Ectodermal cell (in vitro differentiated cells): Measurements from ENCODE around the gene RFTN2.
"Not testable (repeated sequence)": the region's sequence is repeated elsewhere in the genome, so short reads cannot be mapped to it uniquely, and the experiment has no call there.

Source experiments
- H3K27ac ChIP-seq: 2 replicates; pipeline ENCODE4 v1.7.0; 2013; ENCODE audit warnings: mild to moderate bottlenecking, low read depth, low read length; ENCODE audit not compliant: insufficient read depth, poor library complexity, severe bottlenecking
- H3K27me3 ChIP-seq: 2 replicates; pipeline ENCODE4 v1.7.0; 2013; ENCODE audit warnings: mild to moderate bottlenecking, low read length; ENCODE audit not compliant: insufficient read depth, control insufficient read depth, poor library complexity, severe bottlenecking
- H3K36me3 ChIP-seq: one replicate; pipeline ENCODE4 v1.7.0; 2013; ENCODE audit warnings: low read length; ENCODE audit not compliant: control insufficient read depth, insufficient read depth
- H3K4me1 ChIP-seq: one replicate; pipeline ENCODE4 v1.7.0; 2013; ENCODE audit warnings: low read length; ENCODE audit not compliant: control insufficient read depth, insufficient read depth
- H3K4me3 ChIP-seq: 2 replicates; pipeline ENCODE4 v1.7.0; 2013; ENCODE audit warnings: low read depth, low read length, control low read depth; ENCODE audit not compliant: insufficient read depth
- H3K9me3 ChIP-seq: 2 replicates; pipeline ENCODE4 v1.7.0; 2013; ENCODE audit warnings: mild to moderate bottlenecking, low read length, moderate library complexity; ENCODE audit not compliant: control insufficient read depth
- WGBS, 2 experiments: methylation state at CpG; one replicate each; pipeline ENCODE4 v1.1.7; 2013; ENCODE audit warnings: missing lambda C conversion rate in 2 of 2; 5-methylcytosine and 5-hydroxymethylcytosine counted together

RFTN2 gene

DNA sequence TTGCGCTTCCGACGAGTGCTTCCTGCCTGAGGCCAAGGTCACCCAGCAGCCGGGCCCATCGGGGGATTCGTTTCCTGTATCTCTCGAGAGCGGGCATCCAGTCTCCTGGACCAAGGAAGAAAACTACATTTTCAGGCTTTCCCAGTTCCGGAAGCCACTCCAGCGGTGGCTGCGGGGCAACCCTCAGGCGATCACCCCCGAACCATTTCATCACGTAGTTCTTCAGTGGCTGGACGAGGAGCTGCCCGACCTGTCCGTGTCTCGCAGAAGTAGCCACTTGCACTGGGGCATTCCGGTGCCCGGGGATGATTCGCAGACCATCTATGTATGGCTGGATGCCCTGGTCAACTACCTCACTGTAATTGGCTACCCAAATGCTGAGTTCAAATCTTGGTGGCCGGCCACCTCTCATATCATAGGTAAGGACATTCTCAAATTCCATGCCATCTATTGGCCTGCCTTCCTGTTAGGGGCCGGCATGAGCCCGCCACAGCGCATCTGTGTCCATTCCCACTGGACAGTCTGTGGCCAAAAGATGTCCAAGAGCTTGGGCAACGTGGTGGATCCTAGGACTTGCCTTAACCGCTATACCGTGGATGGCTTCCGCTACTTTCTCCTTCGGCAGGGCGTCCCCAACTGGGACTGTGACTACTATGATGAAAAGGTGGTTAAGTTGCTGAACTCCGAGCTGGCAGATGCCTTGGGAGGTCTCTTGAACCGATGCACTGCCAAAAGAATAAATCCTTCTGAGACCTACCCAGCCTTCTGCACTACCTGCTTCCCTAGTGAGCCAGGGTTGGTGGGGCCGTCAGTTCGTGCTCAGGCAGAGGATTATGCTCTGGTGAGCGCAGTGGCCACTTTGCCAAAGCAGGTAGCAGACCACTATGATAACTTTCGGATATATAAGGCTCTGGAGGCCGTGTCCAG, 30.8 kb upstream of the RFTN2 start:
- peak overlapping the region; percentile 80 for H3K4me3 ChIP-seq
- WGBS, 2 experiments: 4 to 5% methylated on average over 38 of the region's 38 CpGs
- no peaks in the 10 kb centered on the region for H3K9me3 ChIP-seq
- H3K4me1 ChIP-seq: peaks cover 8% of the 10 kb centered on the region
- no peaks in the 10 kb centered on the region for H3K36me3 ChIP-seq
- no peak overlapping the region for H3K27ac ChIP-seq
- peaks cover 4% of the 10 kb centered on the region for H3K27me3 ChIP-seq

DNA sequence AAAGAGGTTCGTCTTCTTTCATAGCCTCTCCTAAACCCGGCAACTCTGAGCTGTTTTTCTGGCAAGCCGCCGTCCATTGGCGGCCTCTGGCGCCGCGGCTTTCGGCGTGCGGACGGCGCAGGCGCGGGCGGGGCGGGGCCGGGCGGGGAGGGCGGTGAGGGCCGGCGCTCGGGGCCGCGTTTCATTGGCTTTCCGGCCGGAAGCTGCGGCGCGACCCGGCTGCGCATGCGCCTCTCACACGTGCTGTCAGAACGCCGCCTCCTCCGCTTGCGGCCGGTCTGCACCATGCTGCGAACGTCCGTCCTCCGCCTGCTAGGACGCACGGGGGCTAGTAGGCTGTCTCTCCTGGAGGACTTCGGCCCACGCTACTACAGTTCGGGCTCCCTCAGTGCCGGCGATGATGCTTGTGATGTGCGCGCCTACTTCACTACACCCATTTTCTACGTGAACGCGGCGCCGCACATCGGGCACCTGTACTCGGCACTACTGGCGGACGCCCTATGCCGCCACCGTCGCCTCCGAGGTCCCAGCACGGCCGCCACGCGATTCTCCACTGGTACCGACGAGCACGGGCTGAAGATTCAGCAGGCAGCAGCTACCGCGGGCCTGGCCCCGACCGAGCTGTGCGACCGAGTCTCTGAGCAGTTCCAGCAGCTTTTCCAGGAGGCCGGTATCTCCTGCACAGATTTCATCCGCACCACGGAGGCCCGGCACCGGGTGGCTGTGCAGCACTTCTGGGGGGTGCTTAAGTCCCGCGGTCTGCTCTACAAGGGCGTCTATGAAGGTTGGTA, 29.9 kb upstream of the RFTN2 start, which contains the start of gene MARS2:
Gene MARS2, plus strand, starts transcription at position 249 of the 791 bp plus-strand sequence. Its CDS starts 37 bp downstream, at position 286.
- peak within 1 kb of the TSS; percentile 76 for H3K27ac ChIP-seq
- WGBS, 2 experiments: 0% methylated on average over 86 of the region's 86 CpGs
- no peaks in the 10 kb centered on the region for H3K36me3 ChIP-seq
- peaks cover 8% of the 10 kb centered on the region for H3K4me1 ChIP-seq
- H3K4me3 ChIP-seq: peak within 1 kb of the TSS; percentile 80
- H3K27me3 ChIP-seq: peaks cover 4% of the 10 kb centered on the region
- no peaks in the 10 kb centered on the region for H3K9me3 ChIP-seq

DNA sequence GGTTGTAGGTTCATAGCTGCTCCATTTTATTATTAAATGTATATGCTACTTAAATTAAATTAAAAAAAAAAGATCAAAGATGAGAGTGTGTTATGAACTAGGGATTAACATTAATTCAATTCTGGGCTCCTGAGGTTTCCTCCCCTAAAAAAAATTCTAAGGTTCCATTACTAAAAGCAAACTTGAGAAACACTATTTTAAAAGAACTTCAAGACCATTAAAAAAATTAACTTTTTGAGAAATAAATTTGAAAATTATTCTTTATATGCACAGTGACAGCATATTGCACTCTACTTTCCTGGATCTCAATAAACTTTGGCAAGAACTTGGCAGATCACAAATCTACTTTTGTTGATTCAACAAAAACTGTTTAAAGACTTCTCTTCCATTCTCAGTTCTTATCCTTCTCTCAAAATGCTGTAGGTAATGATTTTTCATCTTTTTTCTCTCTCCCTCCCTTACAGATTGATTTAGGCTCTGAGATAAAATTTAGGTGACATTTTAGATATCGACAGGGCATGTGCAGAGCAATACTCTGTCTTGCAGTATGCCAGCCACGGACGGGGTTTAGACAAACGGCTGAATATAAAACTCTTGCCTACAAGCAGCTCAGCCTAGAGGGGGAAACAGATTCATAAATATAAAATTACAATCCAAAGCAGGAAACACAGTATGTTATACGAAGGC, 29.2 kb upstream of the RFTN2 start:
- H3K27ac ChIP-seq: peak overlapping the region; percentile 76
- peak overlapping the region; percentile 80 for H3K4me3 ChIP-seq
- H3K27me3 ChIP-seq: peaks cover 4% of the 10 kb centered on the region
- H3K4me1 ChIP-seq: peaks cover 8% of the 10 kb centered on the region
- WGBS, 2 experiments: 5 to 6% methylated on average over 5 of the region's 5 CpGs
- H3K36me3 ChIP-seq: no peaks in the 10 kb centered on the region
- no peaks in the 10 kb centered on the region for H3K9me3 ChIP-seq

DNA sequence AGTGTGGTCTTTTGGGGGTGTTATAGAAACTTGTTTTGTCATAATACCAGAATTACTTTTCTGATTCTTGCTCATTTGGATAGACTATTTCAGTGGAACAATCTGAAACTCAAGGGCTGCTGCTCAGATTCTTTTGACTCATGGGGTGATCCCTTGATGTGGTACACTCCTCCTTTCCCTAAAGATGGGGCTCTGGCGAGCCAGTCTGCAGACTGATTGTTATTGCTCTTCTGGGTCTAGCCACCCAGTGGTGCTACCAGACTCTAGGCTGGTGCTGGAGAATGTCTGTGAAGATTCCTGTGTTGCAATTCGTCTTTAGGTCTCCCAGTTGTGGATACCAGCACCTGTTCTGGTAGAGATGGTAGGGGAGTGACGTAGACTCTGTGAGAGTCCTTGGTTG, 25.6 kb upstream of the RFTN2 start:
- Histone ChIP-seq H3K9me3 (no peaks in the 10 kb centered on the region), H3K4me3 (no peak overlapping the region), H3K36me3 (no peaks in the 10 kb centered on the region), H3K4me1 (no peaks in the 10 kb centered on the region), H3K27ac (no peak overlapping the region), H3K27me3 (no peaks in the 10 kb centered on the region)
- WGBS, 2 experiments: 87 to 92% methylated on average over 3 of the region's 3 CpGs

DNA sequence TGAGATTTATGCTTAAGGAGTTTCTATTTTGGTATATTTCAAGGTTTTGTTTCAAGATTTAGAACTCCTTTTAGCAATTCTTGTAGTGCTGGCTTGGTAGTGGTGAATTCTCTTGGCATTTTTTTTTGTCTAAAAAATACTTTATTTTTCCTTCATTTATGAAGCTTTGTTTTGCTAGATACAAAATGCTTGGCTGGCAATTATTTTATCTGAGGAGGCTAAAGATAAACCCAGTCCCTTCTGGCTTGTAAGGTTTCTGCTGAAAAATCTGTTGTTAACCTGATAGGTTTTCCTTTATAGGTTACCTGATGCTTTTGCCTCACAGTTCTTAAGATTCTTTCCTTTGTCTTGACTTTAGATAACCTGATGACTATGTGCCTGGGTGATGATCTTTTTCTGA, 24.3 kb upstream of the RFTN2 start:
- not testable (repeated sequence) for H3K9me3 ChIP-seq, H3K27me3 ChIP-seq, H3K4me3 ChIP-seq, H3K36me3 ChIP-seq, H3K27ac ChIP-seq, H3K4me1 ChIP-seq

DNA sequence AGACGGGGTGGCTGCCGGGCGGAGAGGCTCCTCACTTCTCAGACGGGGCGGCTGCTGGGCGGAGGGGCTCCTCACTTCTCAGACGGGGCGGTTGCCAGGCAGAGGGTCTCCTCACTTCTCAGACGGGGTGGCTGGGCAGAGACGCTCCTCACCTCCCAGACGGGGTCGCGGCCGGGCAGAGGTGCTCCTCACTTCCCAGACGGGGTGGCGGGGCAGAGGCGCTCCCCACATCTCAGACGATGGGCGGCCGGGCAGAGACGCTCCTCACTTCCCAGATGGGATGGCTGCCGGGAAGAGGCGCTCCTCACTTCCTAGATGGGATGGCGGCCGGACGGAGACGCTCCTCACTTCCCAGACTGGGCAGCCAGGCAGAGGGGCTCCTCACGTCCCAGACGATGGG, 21.2 kb upstream of the RFTN2 start:
- H3K27me3 ChIP-seq, H3K4me3 ChIP-seq, H3K27ac ChIP-seq, H3K9me3 ChIP-seq, H3K36me3 ChIP-seq, H3K4me1 ChIP-seq: not testable (repeated sequence)
- 96 to 97% methylated on average over 21 of the region's 29 CpGs for WGBS, 2 experiments

DNA sequence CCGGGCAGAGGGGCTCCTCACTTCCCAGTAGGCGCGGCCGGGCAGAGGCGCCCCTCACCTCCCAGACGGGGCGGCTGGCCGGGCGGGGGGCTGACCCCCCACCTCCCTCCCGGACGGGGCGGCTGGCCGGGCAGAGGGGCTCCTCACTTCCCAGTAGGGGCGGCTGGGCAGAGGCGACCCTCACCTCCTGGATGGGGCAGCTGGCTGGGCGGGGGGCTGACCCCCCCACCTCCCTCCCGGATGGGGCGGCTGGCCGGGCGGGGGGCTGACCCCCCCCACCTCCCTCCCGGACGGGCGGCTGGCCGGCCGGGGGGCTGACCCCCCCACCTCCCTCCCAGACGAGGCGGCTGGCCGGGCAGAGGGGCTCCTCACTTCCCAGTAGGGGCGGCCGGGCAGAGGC, 20.6 kb upstream of the RFTN2 start:
- H3K27me3 ChIP-seq, H3K9me3 ChIP-seq, H3K36me3 ChIP-seq, H3K4me1 ChIP-seq, H3K4me3 ChIP-seq, H3K27ac ChIP-seq: not testable (repeated sequence)
- 96 to 98% methylated on average over 16 to 18 of the region's 30 CpGs for WGBS, 2 experiments

DNA sequence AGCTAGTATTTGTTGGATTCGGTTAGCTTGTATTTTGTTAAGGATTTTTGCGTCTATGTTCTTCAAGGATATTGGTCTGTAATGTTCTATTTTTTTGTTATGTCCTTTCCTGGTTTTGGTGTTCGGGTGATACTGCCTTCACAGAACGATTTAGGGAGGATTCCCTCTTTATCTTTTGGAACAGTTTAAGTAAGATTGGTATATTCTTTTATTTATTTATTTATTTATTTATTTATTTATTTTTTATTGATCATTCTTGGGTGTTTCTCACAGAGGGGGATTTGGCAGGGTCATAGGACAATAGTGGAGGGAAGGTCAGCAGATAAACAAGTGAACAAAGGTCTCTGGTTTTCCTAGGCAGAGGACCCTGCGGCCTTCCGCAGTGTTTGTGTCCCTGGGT, 19.8 kb upstream of the RFTN2 start:
- not testable (repeated sequence) for H3K27me3 ChIP-seq, H3K27ac ChIP-seq, H3K4me1 ChIP-seq, H3K9me3 ChIP-seq, H3K4me3 ChIP-seq, H3K36me3 ChIP-seq
- 95 to 96% methylated on average over 3 to 4 of the region's 6 CpGs for WGBS, 2 experiments

DNA sequence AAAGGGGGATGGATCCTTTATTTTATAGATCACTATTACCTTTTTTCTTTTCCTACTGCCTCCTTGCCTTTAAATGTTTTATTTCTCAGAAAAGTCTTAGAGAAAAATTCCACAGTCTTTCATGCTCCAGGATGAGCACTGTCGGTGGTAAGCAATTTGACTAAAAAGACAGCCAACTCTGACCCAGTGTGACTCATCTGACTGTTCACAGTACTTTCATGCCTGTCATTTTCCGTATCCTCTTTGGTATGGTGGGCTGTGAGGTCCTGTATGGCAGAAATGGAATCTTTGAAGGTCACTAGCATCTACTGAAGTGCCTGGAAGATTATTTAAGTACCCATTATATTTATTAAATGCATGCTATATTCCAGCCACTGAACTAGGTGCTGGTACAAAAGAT, 2.1 kb upstream of the RFTN2 start:
- Histone ChIP-seq H3K36me3 (no peaks in the 10 kb centered on the region), H3K27ac (no peak overlapping the region), H3K4me1 (peaks cover 7% of the 10 kb centered on the region), H3K4me3 (no peak overlapping the region), H3K27me3 (no peaks in the 10 kb centered on the region), H3K9me3 (no peaks in the 10 kb centered on the region)
- WGBS, 2 experiments: 73 to 74% methylated on average over 2 of the region's 2 CpGs

DNA sequence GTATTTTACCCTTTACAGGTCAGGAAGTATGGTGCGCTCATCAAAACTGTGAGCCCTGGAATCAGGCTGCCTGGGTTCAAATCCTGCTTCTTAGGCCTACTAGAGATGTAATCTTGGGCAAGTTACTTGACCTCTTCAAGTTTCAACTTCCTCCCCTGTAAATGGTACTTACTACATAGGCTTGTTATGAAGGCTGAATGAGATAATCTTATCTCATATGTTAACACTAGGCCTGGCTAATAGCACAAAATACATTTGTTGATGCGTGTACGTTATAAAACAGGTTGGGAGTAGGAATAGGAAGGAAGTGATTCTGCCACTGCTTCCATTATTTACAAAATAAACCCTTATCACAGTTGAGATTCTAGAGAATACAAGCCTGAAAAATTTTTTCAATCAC, 1.7 kb upstream of the RFTN2 start:
- Histone ChIP-seq H3K36me3 (no peaks in the 10 kb centered on the region), H3K27me3 (no peaks in the 10 kb centered on the region), H3K9me3 (no peaks in the 10 kb centered on the region), H3K4me1 (peaks cover 7% of the 10 kb centered on the region), H3K4me3 (no peak overlapping the region), H3K27ac (no peak overlapping the region)
- WGBS, 2 experiments: 96 to 100% methylated on average over 1 of the region's 3 CpGs
